ENCODE measurements around the gene SMTNL2.
"Not testable (repeated sequence)": the region's sequence is repeated elsewhere in the genome, so short reads cannot be mapped to it uniquely, and the experiment has no call there.

Gene SMTNL2

DNA sequence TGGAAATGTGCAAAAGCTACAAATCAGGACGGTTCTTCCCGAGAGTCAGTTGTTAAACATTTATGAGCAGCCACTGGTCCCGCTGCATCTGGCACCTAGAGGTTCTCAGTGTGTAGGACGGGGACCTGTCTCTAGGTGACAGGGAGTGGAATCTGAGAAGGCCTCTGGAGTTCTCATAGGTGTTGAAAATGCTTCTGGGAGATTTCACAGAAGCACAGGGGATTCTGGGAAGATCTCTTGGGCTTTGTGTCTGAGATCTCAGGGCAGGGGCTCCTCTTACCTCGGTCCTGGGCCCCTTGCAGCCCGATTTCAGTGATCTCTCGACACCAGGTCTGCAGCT lies 48.2 kb downstream of the SMTNL2 start:
- ChIA-PET POLR2A (no interaction called here), CTCF (interaction anchor here (0.9 to 8.7 kb wide), 4 partner anchors 13 to 70 kb away, joined by 3 to 69 read pairs (median 6); no protein-coding TSS in a partner anchor)
- no peak overlapping the region for H3K4me3 ChIP-seq (ENCODE audit: low read depth, low read length)
- TF ChIP-seq, protein P1, sequence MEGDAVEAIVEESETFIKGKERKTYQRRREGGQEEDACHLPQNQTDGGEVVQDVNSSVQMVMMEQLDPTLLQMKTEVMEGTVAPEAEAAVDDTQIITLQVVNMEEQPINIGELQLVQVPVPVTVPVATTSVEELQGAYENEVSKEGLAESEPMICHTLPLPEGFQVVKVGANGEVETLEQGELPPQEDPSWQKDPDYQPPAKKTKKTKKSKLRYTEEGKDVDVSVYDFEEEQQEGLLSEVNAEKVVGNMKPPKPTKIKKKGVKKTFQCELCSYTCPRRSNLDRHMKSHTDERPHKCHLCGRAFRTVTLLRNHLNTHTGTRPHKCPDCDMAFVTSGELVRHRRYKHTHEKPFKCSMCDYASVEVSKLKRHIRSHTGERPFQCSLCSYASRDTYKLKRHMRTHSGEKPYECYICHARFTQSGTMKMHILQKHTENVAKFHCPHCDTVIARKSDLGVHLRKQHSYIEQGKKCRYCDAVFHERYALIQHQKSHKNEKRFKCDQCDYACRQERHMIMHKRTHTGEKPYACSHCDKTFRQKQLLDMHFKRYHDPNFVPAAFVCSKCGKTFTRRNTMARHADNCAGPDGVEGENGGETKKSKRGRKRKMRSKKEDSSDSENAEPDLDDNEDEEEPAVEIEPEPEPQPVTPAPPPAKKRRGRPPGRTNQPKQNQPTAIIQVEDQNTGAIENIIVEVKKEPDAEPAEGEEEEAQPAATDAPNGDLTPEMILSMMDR (IDR thresholded peaks at IDR 0.05; ENCODE audit: insufficient read depth, low read length, missing control alignments) = no peak
- DNase-seq (ENCODE audit: low read depth, low spot score) = no peak

DNA sequence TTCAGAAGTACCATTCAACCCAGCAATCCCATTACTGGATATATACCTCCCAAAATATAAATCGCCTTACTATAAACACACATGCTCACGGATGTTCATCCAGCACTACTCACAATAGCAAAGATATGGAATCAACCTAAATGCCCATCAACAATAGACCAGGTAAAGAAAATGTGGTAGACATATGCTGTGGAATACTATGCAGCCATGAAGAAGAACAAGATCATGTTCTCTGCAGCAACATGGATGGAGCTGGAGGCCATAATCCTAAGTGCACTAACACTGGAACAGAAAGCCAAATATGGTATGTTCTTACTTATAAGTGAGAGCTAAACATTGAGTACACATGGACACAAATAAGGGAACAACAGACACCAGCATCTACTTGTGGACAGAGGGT lies 49.3 kb downstream of the SMTNL2 start:
- no peak overlapping the region for H3K4me3 ChIP-seq (ENCODE audit: low read depth, low read length)
- CTCF ChIA-PET = interaction anchor here (1.2 to 8.7 kb wide), 3 partner anchors 8 to 67 kb away, joined by 3 to 69 read pairs (median 13); no protein-coding TSS in a partner anchor
- TF ChIP-seq, protein P1 (IDR thresholded peaks at IDR 0.05; ENCODE audit: insufficient read depth, low read length, missing control alignments) = no peak
- POLR2A ChIA-PET = no interaction called here
- no peak for DNase-seq (ENCODE audit: low read depth, low spot score)

DNA sequence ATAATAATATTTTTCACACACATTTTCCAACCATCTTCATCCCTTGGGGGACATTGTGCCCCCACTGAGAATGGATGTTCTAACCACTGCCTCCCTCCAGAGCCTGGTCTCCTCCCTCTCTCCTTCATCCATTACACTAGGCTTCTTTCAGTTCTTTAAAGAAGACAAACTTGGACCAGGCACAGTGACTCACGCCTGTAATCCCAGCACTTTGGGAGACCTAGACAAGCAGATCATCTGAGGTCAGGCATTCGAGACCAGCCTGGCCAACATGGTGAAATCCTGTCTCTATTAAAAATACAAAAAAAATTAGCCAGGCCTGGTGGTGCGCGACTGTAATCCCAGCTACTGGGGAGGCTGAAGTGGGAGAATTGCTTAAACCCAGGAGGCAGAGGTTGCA lies 50.6 kb downstream of the SMTNL2 start:
- no peak overlapping the region for H3K4me3 ChIP-seq (ENCODE audit: low read depth, low read length)
- TF ChIP-seq, protein P1 (IDR thresholded peaks at IDR 0.05; ENCODE audit: insufficient read depth, low read length, missing control alignments) = no peak
- CTCF ChIA-PET = interaction anchor here (8.7 kb wide), 1 partner anchor 69 kb away, joined by 69 read pairs; no protein-coding TSS in a partner anchor
- POLR2A ChIA-PET = no interaction called here
- DNase-seq (ENCODE audit: low read depth, low spot score) = no peak

DNA sequence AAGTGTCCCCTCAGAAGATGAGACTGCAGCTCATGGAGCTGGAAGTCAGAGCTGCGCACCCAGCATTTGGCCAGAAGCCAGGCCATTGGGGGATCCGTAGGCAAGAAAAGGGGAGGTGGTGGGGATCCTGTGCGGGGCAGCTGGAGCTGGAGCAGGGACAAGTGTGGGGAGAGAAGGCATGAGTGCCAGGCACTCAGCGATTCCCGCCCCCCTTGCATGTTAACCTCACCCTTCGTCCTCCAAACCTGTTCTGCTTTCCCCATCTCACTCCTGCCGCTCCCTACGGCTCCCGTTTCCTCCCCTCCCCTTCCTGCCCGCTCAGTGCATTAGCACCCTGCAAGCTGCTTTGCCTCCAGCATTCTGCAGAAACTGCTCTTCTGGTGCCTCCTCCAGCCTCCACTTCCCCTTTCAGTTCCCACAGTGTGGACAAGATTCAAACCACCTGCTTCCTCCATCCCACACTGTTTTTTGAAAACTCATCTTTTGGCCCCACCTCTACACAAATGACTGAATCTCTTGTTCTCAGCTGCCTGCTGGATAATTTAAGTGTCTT lies 51.6 kb downstream of the SMTNL2 start:
- ChIA-PET POLR2A (no interaction called here), CTCF (interaction anchor here (1.9 to 8.7 kb wide), 2 partner anchors 11 to 70 kb away, joined by 8 to 69 read pairs; no protein-coding TSS in a partner anchor)
- no peak for DNase-seq (ENCODE audit: low read depth, low spot score)
- H3K4me3 ChIP-seq (ENCODE audit: low read depth, low read length) = no peak overlapping the region
- TF ChIP-seq, protein P1 (IDR thresholded peaks at IDR 0.05; ENCODE audit: insufficient read depth, low read length, missing control alignments) = no peak

DNA sequence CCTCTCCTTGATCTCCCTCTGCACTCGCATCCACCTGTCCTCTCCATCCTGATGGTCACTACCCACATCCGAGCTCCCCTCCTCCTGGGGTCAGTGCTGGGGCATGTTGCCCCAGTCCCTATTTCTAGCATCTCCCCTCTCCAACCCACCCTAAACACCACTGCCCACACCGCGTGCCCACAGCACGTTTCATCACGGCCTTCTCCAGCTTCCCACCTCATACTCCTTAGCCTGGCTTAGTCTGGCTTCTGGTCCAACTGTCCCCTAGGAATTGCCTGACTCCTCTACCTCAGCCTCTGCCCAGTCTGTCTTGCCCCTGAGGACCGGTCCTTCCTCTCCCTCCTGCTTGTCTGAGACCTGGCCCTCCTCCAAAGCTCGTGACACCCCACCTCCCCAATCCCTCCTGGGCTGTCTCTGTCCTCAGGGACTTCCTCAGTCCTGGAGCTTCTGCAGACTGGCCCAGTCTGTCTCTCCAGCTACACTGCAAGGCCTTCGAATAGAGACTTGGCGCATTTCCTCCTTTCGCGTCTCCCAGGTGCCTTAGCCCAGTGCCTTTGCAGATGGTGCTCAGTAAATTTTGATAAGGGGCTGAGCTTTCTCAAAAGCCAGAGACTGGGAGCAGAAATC lies 52.3 kb downstream of the SMTNL2 start:
- H3K4me3 ChIP-seq (ENCODE audit: low read depth, low read length) = no peak overlapping the region
- DNase-seq (ENCODE audit: low read depth, low spot score) = no peak
- TF ChIP-seq, protein P1 (IDR thresholded peaks at IDR 0.05; ENCODE audit: insufficient read depth, low read length, missing control alignments) = no peak
- CTCF ChIA-PET = interaction anchor here (0.6 to 8.7 kb wide), 3 partner anchors 11 to 70 kb away, joined by 3 to 69 read pairs (median 8); no protein-coding TSS in a partner anchor
- POLR2A ChIA-PET = no interaction called here

DNA sequence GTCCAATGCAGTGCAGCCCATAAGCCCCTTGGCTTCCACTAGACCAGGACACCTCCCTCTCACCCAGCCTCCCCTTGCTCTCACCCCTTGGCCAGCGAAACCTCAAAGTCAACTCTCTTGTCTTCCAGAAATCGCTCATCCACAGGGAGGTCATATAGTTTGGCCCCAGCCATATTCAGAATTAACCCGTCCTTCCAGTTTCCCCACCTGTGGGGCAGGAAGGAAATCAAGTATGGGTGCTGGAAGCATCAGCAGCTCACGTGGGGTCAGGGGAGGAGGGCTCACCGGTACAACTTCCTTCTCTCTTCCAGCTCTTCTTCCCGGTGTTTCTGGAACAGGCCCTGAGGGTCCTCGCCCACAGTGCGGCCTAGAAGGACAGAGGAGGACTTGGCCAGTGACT lies 54.4 kb downstream of the SMTNL2 start:
- POLR2A ChIA-PET; H3K4me3 ChIP-seq (ENCODE audit: low read depth, low read length); DNase-seq (ENCODE audit: low read depth, low spot score): not testable (repeated sequence)
- CTCF ChIA-PET = interaction anchor here (1.0 to 1.2 kb wide), 2 partner anchors 13 to 72 kb away, joined by 3 read pairs; no protein-coding TSS in a partner anchor

DNA sequence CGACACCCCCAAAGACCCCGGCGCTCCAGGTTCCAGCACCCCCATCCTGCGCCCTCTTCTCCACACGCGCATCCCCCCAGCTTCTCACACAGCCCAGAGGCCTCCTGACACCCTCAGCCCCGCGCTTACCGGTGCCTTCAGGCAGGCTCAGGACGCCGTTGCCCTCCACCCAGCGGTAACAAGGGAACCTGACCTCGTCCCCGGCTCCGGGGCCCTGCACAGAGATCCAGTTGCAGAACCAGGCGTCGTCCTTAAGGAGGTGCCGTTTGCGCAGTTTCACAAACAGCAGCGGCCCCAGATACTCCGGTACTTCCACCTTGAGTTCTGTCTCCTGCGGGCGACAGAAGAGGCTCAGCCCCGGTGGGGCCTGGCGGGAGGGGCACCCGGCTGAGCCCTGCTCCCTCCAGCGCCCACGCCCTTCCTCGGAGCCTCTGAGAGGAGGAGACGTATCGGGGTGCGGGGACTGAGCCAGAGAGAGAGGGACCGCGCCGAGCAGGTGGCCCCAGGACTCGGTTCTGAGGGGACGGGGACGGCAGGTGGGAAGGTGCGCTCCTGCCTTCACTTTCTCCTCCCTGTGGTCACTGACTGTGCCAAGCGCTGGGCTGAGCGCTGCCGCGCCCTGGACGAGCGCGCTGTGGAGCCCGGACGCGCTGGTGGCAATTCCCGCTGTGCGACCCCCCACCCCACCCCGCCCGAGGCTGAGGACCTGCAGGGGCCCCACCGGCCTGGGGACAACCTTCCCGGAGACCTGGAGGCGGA lies 55.2 kb downstream of the SMTNL2 start:
- DNase-seq (ENCODE audit: low read depth, low spot score); H3K4me3 ChIP-seq (ENCODE audit: low read depth, low read length); POLR2A ChIA-PET: not testable (repeated sequence)
- CTCF ChIA-PET = interaction anchor here (1.2 kb wide), 1 partner anchor 72 kb away, joined by 3 read pairs; no protein-coding TSS in a partner anchor

DNA sequence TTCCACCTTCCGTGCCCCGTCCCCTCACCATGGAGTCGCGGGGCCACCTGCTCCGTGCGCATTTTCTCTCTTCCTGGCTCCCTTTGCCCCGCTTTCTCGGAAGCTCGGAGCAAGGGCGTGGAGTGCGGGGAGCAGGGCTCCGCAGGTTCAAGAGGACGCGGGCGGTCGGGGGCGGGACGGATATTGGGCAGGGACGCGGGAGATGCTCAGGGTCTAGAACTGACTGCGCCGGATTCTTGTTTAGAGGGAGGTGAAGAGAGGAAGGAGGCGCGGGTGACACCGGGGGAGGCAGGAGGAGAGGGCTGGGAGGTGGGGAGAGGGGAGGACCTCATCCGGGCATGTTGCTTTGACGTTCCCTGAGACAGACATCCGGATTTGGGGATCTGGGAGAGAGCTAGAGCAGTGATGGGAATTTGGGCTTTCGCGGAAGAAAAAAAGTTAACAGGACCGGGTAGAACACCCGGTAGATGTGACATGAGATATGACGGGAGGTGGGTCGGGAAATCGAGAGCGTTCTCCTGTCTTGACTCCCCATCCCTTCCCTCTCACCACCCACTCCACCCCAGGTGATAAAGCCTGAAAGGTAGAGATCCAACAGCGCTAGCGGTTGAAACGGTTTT lies 56.4 kb downstream of the SMTNL2 start:
- DNase-seq (ENCODE audit: low read depth, low spot score); H3K4me3 ChIP-seq (ENCODE audit: low read depth, low read length); POLR2A ChIA-PET: not testable (repeated sequence)
- CTCF ChIA-PET = interaction anchor here (1.4 kb wide), 1 partner anchor 15 kb away, joined by 5 read pairs; no protein-coding TSS in a partner anchor

Measured in AG04449 (cell line).